GM12878 (cell line): ENCODE data around the gene TNRC6C. TPM values are rescaled to one million over a fixed set of nuclear protein-coding genes. Genes with fewer than 3 reads are reported as not detected.

Source experiments
- ATF7 ChIP-seq: fragments of 450-650 bp; IDR thresholded peaks from 2 replicates; pipeline ENCODE4 v1.6.1; 2016; ENCODE audit warnings: low read depth, mild to moderate bottlenecking
- BACH1 ChIP-seq: fragments of 450-650 bp; IDR thresholded peaks from 2 replicates; pipeline ENCODE4 v1.6.1; 2017; ENCODE audit warnings: mild to moderate bottlenecking, borderline replicate concordance
- CREB1 ChIP-seq: IDR thresholded peaks from 2 replicates; pipeline ENCODE4 v1.6.1; 2012; ENCODE audit warnings: low read depth, mild to moderate bottlenecking, inconsistent platforms
- EP300 ChIP-seq, 2 experiments: fragments of 150-350 bp in 1 of 2; IDR thresholded peaks; 2 replicates each; pipeline ENCODE4 v1.6.1; 2011 to 2012; ENCODE audit warnings: low read depth in 2 of 2, low read length in 2 of 2, borderline replicate concordance in 1 of 2, improper control_type of control experiment in 1 of 2, inconsistent platforms in 1 of 2; ENCODE audit not compliant: control insufficient read depth in 1 of 2
- JUNB ChIP-seq: IDR thresholded peaks from 2 replicates; pipeline ENCODE4 v1.6.1; 2016; ENCODE audit warnings: antibody characterized with exemption, mild to moderate bottlenecking
- JUND ChIP-seq: IDR thresholded peaks from 2 replicates; pipeline ENCODE4 v1.6.1; 2012; ENCODE audit warnings: low read depth, mild to moderate bottlenecking, low read length, improper control_type of control experiment, moderate library complexity
- MEF2A ChIP-seq: IDR thresholded peaks from 2 replicates; pipeline ENCODE4 v1.6.1; 2011; ENCODE audit warnings: low read depth, mild to moderate bottlenecking, low read length, moderate library complexity; ENCODE audit not compliant: insufficient read depth
- MEF2B ChIP-seq: fragments of 450-650 bp; IDR thresholded peaks from 2 replicates; pipeline ENCODE4 v1.6.1; 2018; ENCODE audit warnings: mild to moderate bottlenecking, moderate library complexity; ENCODE audit not compliant: partially characterized antibody, poor library complexity, severe bottlenecking
- MTA2 ChIP-seq: fragments of 450-650 bp; IDR thresholded peaks from 2 replicates; pipeline ENCODE4 v1.6.1; 2016; ENCODE audit warnings: low read depth, mild to moderate bottlenecking, moderate library complexity
- NFIC ChIP-seq: IDR thresholded peaks from 2 replicates; pipeline ENCODE4 v1.6.1; 2012; ENCODE audit warnings: low read depth, mild to moderate bottlenecking, inconsistent platforms, low read length, moderate library complexity
- NFXL1 ChIP-seq: fragments of 450-650 bp; IDR thresholded peaks from 2 replicates; pipeline ENCODE4 v1.6.1; 2017; ENCODE audit warnings: antibody characterized with exemption, mild to moderate bottlenecking, borderline replicate concordance
- NRF1 ChIP-seq: conservative IDR thresholded peaks from 2 replicates; pipeline ENCODE4 v1.6.1; 2011; ENCODE audit warnings: mild to moderate bottlenecking, low read depth, low read length, improper control_type of control experiment
- POLR2AphosphoS5 ChIP-seq: IDR thresholded peaks from 2 replicates; pipeline ENCODE4 v1.6.1; 2011; ENCODE audit warnings: mild to moderate bottlenecking, low read length, inconsistent platforms
- POU2F2 ChIP-seq: IDR thresholded peaks from 3 replicates; pipeline ENCODE4 v1.6.1; 2011; ENCODE audit warnings: low read depth, mild to moderate bottlenecking, low read length, borderline replicate concordance
- RAD51 ChIP-seq: fragments of 450-650 bp; IDR thresholded peaks from 2 replicates; pipeline ENCODE4 v1.6.1; 2016; ENCODE audit warnings: moderate library complexity, mild to moderate bottlenecking, inconsistent platforms
- RCOR1 ChIP-seq: conservative IDR thresholded peaks from 2 replicates; pipeline ENCODE4 v1.6.1; 2012; ENCODE audit warnings: low read depth, low read length, improper control_type of control experiment
- SUZ12 ChIP-seq: fragments of 200-600 bp; sonication (generic); IDR thresholded peaks from one replicate; pipeline ENCODE4 v1.6.1; 2018; ENCODE audit warnings: antibody characterized with exemption, mild to moderate bottlenecking; ENCODE audit not compliant: unreplicated experiment
- TARDBP ChIP-seq: IDR thresholded peaks from 2 replicates; pipeline ENCODE4 v1.6.1; 2016; ENCODE audit warnings: borderline replicate concordance
- ZNF622 ChIP-seq: fragments of 450-650 bp; IDR thresholded peaks from 2 replicates; pipeline ENCODE4 v1.6.1; 2017; ENCODE audit warnings: mild to moderate bottlenecking, inconsistent platforms
- polyA plus RNA-seq, 11 experiments: library from polyadenylated mRNA; depleted of rRNA in 4 of 11; unstranded in 6 of 11; stranded (reverse) in 5 of 11; fragments of >200 nt; fragmentation: Nextera tagmentation in 4 of 11; fragmentation: Illumina TruSeq in 1 of 11; extraction: Ambion mirVana in 4 of 11; extraction: Trizol in 1 of 11; gene quantifications; 1 replicate in 1 of 11; 2 replicates in 10 of 11; pipeline versions ENCODE4 v1.2.1 to v1.2.3, GENCODE V29; 2011 to 2016; ENCODE audit warnings: inconsistent platforms in 2 of 11, missing spikeins in 2 of 11, low read depth in 1 of 11
- total RNA-seq, 4 experiments: library from RNA; depleted of rRNA in 3 of 4; stranded (reverse); fragments of >200 nt in 3 of 4; fragmentation: Illumina TruSeq in 1 of 4; extraction: Trizol in 1 of 4; gene quantifications; 2 replicates each; pipeline versions ENCODE4 v1.2.1 to v1.2.3, GENCODE V29; 2013 to 2021
- TF ChIP-seq, protein P1 (sequence below): fragments of 450-650 bp; formaldehyde crosslinking; IDR thresholded peaks from 2 replicates; pipeline ENCODE4 v1.5.0; 2022; ENCODE audit warnings: mild to moderate bottlenecking, missing genetic modification characterization
- TF ChIP-seq, protein P2 (sequence below): fragments of 450-650 bp; IDR thresholded peaks from 2 replicates; pipeline ENCODE4 v1.6.1; 2018; ENCODE audit warnings: mild to moderate bottlenecking, low read depth, moderate library complexity; ENCODE audit not compliant: partially characterized antibody
- TF ChIP-seq, protein P3 (sequence below): fragments of 450-650 bp; IDR thresholded peaks from 2 replicates; pipeline ENCODE4 v1.6.1; 2014; ENCODE audit warnings: mild to moderate bottlenecking

TNRC6C gene
- total and polyA plus RNA-seq, 10 of the 15 experiments (the other 5 are each of a cell fraction or from before 2014, with no cell fraction given), result 0.40 to 6.1 (median 0.96) TPM

DNA sequence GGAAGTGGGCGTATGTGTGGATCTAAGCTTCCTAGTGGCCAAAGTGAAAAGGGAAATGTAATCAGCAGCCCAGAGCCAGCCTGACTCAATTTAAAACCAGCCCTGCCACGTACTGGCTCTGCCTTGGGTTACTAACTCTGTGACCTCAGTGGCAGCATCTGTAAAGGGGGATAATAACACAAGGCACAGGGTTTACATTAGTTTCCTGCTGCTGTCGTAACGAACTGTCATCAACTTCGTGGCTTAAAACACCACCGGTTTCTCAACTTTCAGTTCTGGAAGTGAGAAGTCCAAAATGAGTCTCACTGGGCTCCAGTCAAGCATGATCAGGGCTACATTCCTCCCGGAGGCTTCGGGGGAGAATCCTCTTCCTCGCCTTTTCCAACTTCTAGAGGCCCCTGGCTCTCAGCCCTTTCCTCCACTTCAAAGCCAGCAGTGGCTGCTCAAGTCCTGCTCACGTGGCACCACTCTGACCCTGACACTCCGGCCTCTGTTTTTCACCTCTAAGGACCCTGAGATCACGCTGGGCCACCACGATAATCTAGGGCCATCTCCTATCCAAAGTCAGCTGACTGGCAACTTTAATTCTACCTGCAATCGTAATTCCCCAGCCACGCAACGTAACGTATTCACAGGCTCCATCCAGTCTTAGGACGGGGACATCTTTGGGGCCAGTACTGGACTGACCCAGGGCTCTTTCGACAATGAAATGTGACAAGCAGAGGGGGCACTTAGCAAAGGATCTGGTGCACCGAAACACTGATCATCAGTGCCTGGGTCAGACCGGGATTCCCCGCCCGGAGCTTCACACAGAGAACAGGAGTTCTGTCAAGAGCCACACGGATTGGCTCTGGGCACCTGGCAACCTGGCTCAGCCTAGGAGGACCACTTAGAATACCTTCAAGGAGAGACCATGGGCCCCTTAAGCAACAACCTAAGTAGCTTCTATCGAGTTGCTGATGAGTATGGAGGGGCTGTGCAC lies 155.6 kb downstream of the TNRC6C start (continued):
- TF ChIP-seq, protein P1, sequence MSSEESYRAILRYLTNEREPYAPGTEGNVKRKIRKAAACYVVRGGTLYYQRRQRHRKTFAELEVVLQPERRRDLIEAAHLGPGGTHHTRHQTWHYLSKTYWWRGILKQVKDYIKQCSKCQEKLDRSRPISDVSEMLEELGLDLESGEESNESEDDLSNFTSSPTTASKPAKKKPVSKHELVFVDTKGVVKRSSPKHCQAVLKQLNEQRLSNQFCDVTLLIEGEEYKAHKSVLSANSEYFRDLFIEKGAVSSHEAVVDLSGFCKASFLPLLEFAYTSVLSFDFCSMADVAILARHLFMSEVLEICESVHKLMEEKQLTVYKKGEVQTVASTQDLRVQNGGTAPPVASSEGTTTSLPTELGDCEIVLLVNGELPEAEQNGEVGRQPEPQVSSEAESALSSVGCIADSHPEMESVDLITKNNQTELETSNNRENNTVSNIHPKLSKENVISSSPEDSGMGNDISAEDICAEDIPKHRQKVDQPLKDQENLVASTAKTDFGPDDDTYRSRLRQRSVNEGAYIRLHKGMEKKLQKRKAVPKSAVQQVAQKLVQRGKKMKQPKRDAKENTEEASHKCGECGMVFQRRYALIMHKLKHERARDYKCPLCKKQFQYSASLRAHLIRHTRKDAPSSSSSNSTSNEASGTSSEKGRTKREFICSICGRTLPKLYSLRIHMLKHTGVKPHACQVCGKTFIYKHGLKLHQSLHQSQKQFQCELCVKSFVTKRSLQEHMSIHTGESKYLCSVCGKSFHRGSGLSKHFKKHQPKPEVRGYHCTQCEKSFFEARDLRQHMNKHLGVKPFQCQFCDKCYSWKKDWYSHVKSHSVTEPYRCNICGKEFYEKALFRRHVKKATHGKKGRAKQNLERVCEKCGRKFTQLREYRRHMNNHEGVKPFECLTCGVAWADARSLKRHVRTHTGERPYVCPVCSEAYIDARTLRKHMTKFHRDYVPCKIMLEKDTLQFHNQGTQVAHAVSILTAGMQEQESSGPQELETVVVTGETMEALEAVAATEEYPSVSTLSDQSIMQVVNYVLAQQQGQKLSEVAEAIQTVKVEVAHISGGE (CRISPR knock-in tag), result no peak
- no peak for TF ChIP-seq TARDBP
- TF ChIP-seq NFIC, result no peak
- TF ChIP-seq, protein P2, sequence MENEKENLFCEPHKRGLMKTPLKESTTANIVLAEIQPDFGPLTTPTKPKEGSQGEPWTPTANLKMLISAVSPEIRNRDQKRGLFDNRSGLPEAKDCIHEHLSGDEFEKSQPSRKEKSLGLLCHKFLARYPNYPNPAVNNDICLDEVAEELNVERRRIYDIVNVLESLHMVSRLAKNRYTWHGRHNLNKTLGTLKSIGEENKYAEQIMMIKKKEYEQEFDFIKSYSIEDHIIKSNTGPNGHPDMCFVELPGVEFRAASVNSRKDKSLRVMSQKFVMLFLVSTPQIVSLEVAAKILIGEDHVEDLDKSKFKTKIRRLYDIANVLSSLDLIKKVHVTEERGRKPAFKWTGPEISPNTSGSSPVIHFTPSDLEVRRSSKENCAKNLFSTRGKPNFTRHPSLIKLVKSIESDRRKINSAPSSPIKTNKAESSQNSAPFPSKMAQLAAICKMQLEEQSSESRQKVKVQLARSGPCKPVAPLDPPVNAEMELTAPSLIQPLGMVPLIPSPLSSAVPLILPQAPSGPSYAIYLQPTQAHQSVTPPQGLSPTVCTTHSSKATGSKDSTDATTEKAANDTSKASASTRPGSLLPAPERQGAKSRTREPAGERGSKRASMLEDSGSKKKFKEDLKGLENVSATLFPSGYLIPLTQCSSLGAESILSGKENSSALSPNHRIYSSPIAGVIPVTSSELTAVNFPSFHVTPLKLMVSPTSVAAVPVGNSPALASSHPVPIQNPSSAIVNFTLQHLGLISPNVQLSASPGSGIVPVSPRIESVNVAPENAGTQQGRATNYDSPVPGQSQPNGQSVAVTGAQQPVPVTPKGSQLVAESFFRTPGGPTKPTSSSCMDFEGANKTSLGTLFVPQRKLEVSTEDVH, result no peak
- no peak for TF ChIP-seq RAD51
- no peak for TF ChIP-seq ZNF622
- TF ChIP-seq NFXL1, result no peak
- TF ChIP-seq, protein P3, sequence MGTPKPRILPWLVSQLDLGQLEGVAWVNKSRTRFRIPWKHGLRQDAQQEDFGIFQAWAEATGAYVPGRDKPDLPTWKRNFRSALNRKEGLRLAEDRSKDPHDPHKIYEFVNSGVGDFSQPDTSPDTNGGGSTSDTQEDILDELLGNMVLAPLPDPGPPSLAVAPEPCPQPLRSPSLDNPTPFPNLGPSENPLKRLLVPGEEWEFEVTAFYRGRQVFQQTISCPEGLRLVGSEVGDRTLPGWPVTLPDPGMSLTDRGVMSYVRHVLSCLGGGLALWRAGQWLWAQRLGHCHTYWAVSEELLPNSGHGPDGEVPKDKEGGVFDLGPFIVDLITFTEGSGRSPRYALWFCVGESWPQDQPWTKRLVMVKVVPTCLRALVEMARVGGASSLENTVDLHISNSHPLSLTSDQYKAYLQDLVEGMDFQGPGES, result no peak
- TF ChIP-seq NRF1, result no peak
- no peak for TF ChIP-seq SUZ12
- no peak for TF ChIP-seq MEF2B
- no peak for TF ChIP-seq MTA2
- TF ChIP-seq EP300 (IDR thresholded peaks at IDR 0.05; ENCODE audit: borderline replicate concordance in 1 of 2, control insufficient read depth in 1 of 2, low read depth in 2 of 2, low read length in 2 of 2), result no peak
- no peak for TF ChIP-seq BACH1
- peak; percentile 70 for TF ChIP-seq CREB1
- TF ChIP-seq POLR2AphosphoS5, result peak; percentile 42; the same call in 1 of the 2 replicates
- no peak; the same call in 2 of the 3 replicates for TF ChIP-seq POU2F2
- 0 out of 2 replicates have a peak, but pooled peaks have one; percentile 29 for TF ChIP-seq JUNB
- no peak for TF ChIP-seq ATF7
- no peak for TF ChIP-seq RCOR1
- TF ChIP-seq JUND, result no peak
- no peak for TF ChIP-seq MEF2A
